H9 (cell line): Measurements from ENCODE around the gene RPN1. TPM values are rescaled to one million over a fixed set of nuclear protein-coding genes. Genes with fewer than 3 reads are reported as not detected.
"Not testable (repeated sequence)": the region's sequence is repeated elsewhere in the genome, so short reads cannot be mapped to it uniquely, and the experiment has no call there.

Experiments
- DNase-seq: peaks from one replicate; pipeline ENCODE4 v3.0.0-alpha.2; 2017
- H2AFZ ChIP-seq: one replicate; pipeline ENCODE4 v1.6.1; 2013; ENCODE audit warnings: mild to moderate bottlenecking, low read length, control low read depth, moderate library complexity
- H2AK5ac ChIP-seq: 2 replicates; pipeline ENCODE4 v1.6.1; 2013; ENCODE audit warnings: low read length, control low read depth, mixed read lengths; ENCODE audit not compliant: insufficient read length
- H2BK120ac ChIP-seq: one replicate; pipeline ENCODE4 v1.6.1; 2013; ENCODE audit warnings: low read depth, mild to moderate bottlenecking, low read length, control low read depth, inconsistent platforms; ENCODE audit not compliant: poor library complexity, severe bottlenecking
- H2BK12ac ChIP-seq: 2 replicates; pipeline ENCODE4 v1.6.1; 2013; ENCODE audit warnings: low read length, control low read depth, mixed read lengths, low read depth; ENCODE audit not compliant: insufficient read length
- H2BK15ac ChIP-seq: 2 replicates; pipeline ENCODE4 v1.6.1; 2013; ENCODE audit warnings: low read depth, low read length, control low read depth
- H2BK20ac ChIP-seq: one replicate; pipeline ENCODE4 v1.6.1; 2013; ENCODE audit warnings: low read depth, mild to moderate bottlenecking, low read length, control low read depth, inconsistent platforms; ENCODE audit not compliant: poor library complexity, severe bottlenecking
- H2BK5ac ChIP-seq: 2 replicates; pipeline ENCODE4 v1.6.1; 2013; ENCODE audit warnings: low read length, control low read depth, mixed read lengths; ENCODE audit not compliant: insufficient read length
- H3K14ac ChIP-seq: 2 replicates; pipeline ENCODE4 v1.6.1; 2013; ENCODE audit warnings: low read length, control low read depth; ENCODE audit not compliant: insufficient read depth
- H3K18ac ChIP-seq: 2 replicates; pipeline ENCODE4 v1.6.1; 2013; ENCODE audit warnings: low read depth, mild to moderate bottlenecking, mixed read lengths, low read length, control low read depth; ENCODE audit not compliant: insufficient read length
- H3K23ac ChIP-seq: 2 replicates; pipeline ENCODE4 v1.6.1; 2013; ENCODE audit warnings: low read length, control low read depth, mixed read lengths, low read depth; ENCODE audit not compliant: insufficient read length
- H3K23me2 ChIP-seq: 2 replicates; pipeline ENCODE4 v1.6.1; 2013; ENCODE audit warnings: low read depth, mild to moderate bottlenecking, mixed read lengths, low read length, control low read depth; ENCODE audit not compliant: insufficient read length, poor library complexity, severe bottlenecking
- H3K27ac ChIP-seq: 2 replicates; pipeline ENCODE4 v1.5.1; 2013; ENCODE audit warnings: low read length, control low read depth, mixed read lengths, low read depth; ENCODE audit not compliant: insufficient read length
- H3K27me3 ChIP-seq: 2 replicates; pipeline ENCODE4 v1.6.1; 2013; ENCODE audit warnings: low read length, control low read depth, inconsistent platforms; ENCODE audit not compliant: insufficient read depth
- H3K4ac ChIP-seq: 2 replicates; pipeline ENCODE4 v1.6.1; 2013; ENCODE audit warnings: low read depth, mild to moderate bottlenecking, control low read depth, inconsistent platforms, low read length, moderate library complexity
- H3K4me1 ChIP-seq: 2 replicates; pipeline ENCODE4 v1.6.1; 2013; ENCODE audit warnings: low read length, control low read depth, inconsistent platforms; ENCODE audit not compliant: insufficient read depth
- H3K4me2 ChIP-seq: 2 replicates; pipeline ENCODE4 v1.6.1; 2013; ENCODE audit warnings: low read length, control low read depth, mixed read lengths; ENCODE audit not compliant: insufficient read length, insufficient read depth
- H3K56ac ChIP-seq: 2 replicates; pipeline ENCODE4 v1.6.1; 2013; ENCODE audit warnings: low read depth, mild to moderate bottlenecking, mixed read lengths, low read length, control low read depth; ENCODE audit not compliant: insufficient read length
- H3K79me1 ChIP-seq: 2 replicates; pipeline ENCODE4 v1.6.1; 2013; ENCODE audit warnings: low read depth, mild to moderate bottlenecking, moderate library complexity, low read length, control low read depth, inconsistent platforms; ENCODE audit not compliant: insufficient read depth, poor library complexity, severe bottlenecking
- H3K79me2 ChIP-seq: 2 replicates; pipeline ENCODE4 v1.6.1; 2013; ENCODE audit warnings: low read length, control low read depth, inconsistent platforms; ENCODE audit not compliant: insufficient read depth
- H3K9ac ChIP-seq: 2 replicates; pipeline ENCODE4 v1.6.1; 2013; ENCODE audit warnings: low read length, control low read depth, mixed read lengths; ENCODE audit not compliant: insufficient read length; ENCODE audit errors: extremely low read depth
- H3K9me3 ChIP-seq: one replicate; pipeline ENCODE4 v1.6.1; 2013; ENCODE audit warnings: low read depth, low read length, inconsistent platforms; ENCODE audit not compliant: control insufficient read depth
- H3T11ph ChIP-seq: one replicate; pipeline ENCODE4 v1.6.1; 2013; ENCODE audit warnings: mild to moderate bottlenecking, low read length, control low read depth, inconsistent platforms
- H4K20me1 ChIP-seq: one replicate; pipeline ENCODE4 v1.6.1; 2013; ENCODE audit not compliant: control insufficient read depth, insufficient read length, insufficient read depth
- H4K5ac ChIP-seq: 2 replicates; pipeline ENCODE4 v1.6.1; 2013; ENCODE audit warnings: low read depth, mild to moderate bottlenecking, mixed read lengths, low read length, control low read depth; ENCODE audit not compliant: insufficient read length
- H4K8ac ChIP-seq: replicated peaks from 2 replicates; pipeline ENCODE4 v1.6.1; 2013; ENCODE audit warnings: low read length, control low read depth, mixed read lengths, low read depth; ENCODE audit not compliant: insufficient read length
- H4K91ac ChIP-seq: 2 replicates; pipeline ENCODE4 v1.6.1; 2013; ENCODE audit warnings: low read depth, mild to moderate bottlenecking, moderate library complexity, mixed read lengths, low read length, control low read depth; ENCODE audit not compliant: insufficient read length
- H3K27ac Mint-ChIP-seq, 3 experiments: 2 replicates in 2 of 3; 3 replicates in 1 of 3; pipeline ENCODE4 v1.8.0; 2020 to 2021; ENCODE audit warnings: mixed read lengths in 3 of 3, mild to moderate bottlenecking in 1 of 3, moderate library complexity in 1 of 3
- H3K27me3 Mint-ChIP-seq: 2 replicates; pipeline ENCODE4 v1.8.0; 2021; ENCODE audit warnings: low read depth, mild to moderate bottlenecking, moderate library complexity, mixed read lengths
- H3K36me3 Mint-ChIP-seq, 3 experiments: 2 replicates in 2 of 3; 3 replicates in 1 of 3; pipeline ENCODE4 v1.8.0; 2020 to 2021; ENCODE audit warnings: low read depth in 3 of 3, mixed read lengths in 3 of 3; ENCODE audit not compliant: insufficient read depth in 1 of 3
- H3K4me1 Mint-ChIP-seq, 2 experiments: 2 replicates each; pipeline ENCODE4 v1.8.0; 2020; ENCODE audit warnings: mixed read lengths in 2 of 2
- H3K4me3 Mint-ChIP-seq, 2 experiments: 2 replicates in 1 of 2; 3 replicates in 1 of 2; pipeline ENCODE4 v1.8.0; 2020 to 2021; ENCODE audit warnings: mild to moderate bottlenecking in 2 of 2, mixed read lengths in 2 of 2, moderate library complexity in 1 of 2
- H3K9me3 Mint-ChIP-seq, 2 experiments: 2 replicates in 1 of 2; 3 replicates in 1 of 2; pipeline ENCODE4 v1.8.0; 2020; ENCODE audit warnings: mild to moderate bottlenecking in 2 of 2, mixed read lengths in 2 of 2, moderate library complexity in 1 of 2
- WGBS: extraction: QIAGEN DNeasy Blood & Tissue Kit; methylation state at CpG from one replicate; pipeline ENCODE4 v1.1.7; 2013; ENCODE audit warnings: missing lambda C conversion rate, low lambda C conversion rate, mixed read lengths; ENCODE audit not compliant: insufficient read length; ENCODE audit errors: extremely low coverage; 5-methylcytosine and 5-hydroxymethylcytosine counted together
- total RNA-seq: library from RNA; stranded (reverse); gene quantifications from 2 replicates; pipeline ENCODE4 v1.2.1, GENCODE V29; 2021

Gene RPN1
- total RNA-seq, 1 experiment from 2014 or later: 174 TPM

GRCh38 chr3:128586391-128586790 lies 64.2 kb downstream of the RPN1 start:
- not testable (repeated sequence) for H2BK5ac ChIP-seq, H2BK15ac ChIP-seq, H3K27me3 ChIP-seq, H3T11ph ChIP-seq, DNase-seq, H3K18ac ChIP-seq, H3K4me2 ChIP-seq, H3K56ac ChIP-seq, H3K27ac ChIP-seq, H2AK5ac ChIP-seq, H4K8ac ChIP-seq, H3K79me2 ChIP-seq, H3K4me3 Mint-ChIP-seq, H2AFZ ChIP-seq, H3K9ac ChIP-seq, H2BK12ac ChIP-seq, H3K4ac ChIP-seq, H3K14ac ChIP-seq, H4K91ac ChIP-seq, H3K9me3 Mint-ChIP-seq, H3K4me1 ChIP-seq, H2BK20ac ChIP-seq, H3K23ac ChIP-seq, H4K20me1 ChIP-seq, H3K79me1 ChIP-seq, H3K36me3 Mint-ChIP-seq, H3K9me3 ChIP-seq, H4K5ac ChIP-seq, H2BK120ac ChIP-seq, H3K27ac Mint-ChIP-seq, H3K23me2 ChIP-seq
- Mint-ChIP-seq H3K4me1 (peaks cover 17 to 20% of the 10 kb centered on the region in 2 experiments), H3K27me3 (peaks cover 22% of the 10 kb centered on the region)
- no CpG with 5 or more reads among the region's 9 CpGs for WGBS
